Muscle of back (tissue), 13 donors: ENCODE results near the gene MT1X. TPM values are rescaled to one million over a fixed set of nuclear protein-coding genes. Genes with fewer than 3 reads are reported as not detected.
A peak's percentile ranks its signal among the peaks of the same experiment; 100 is the strongest.

ENCODE experiments used
- DNase-seq, 3 donors: peaks; one replicate each; pipeline versions ENCODE4 v3.0.0 to v3.0.0-alpha.2; 2013
- long read RNA-seq, 9 donors: transcript quantifications; one replicate each; lab custom pipeline, GENCODE V29; 2026
- polyA plus RNA-seq, 10 donors: library from polyadenylated mRNA; unstranded; fragments of 120-200 nt; gene quantifications; one replicate each; pipeline ENCODE4 v1.2.1, GENCODE V29; 2013; ENCODE audit not compliant: insufficient read length in 10 of 10

MT1X gene
- 10 to 100 TPM in 6 of 10 donors, 1 to 10 TPM in 4; 7.2 to 20.2 (median 12.2) TPM for polyA plus RNA-seq
- long read RNA-seq, donor 1, transcript MT1X-201 (3 exons, 450 nt) = major isoform, 5 of 6 reads
- long read RNA-seq, donor 1, partial matches to known transcripts = 0 of 6 reads
- long read RNA-seq, donor 1, other reads (novel, unspliced or antisense) = 0 of 6 reads
- long read RNA-seq, donor 2, partial matches to known transcripts = 0 of 5 reads
- long read RNA-seq, donor 2, other reads (novel, unspliced or antisense) = 0 of 5 reads
- long read RNA-seq, donor 3 = 0 reads
- long read RNA-seq, donor 4, transcript MT1X-201 (3 exons, 450 nt) = major isoform, 13 of 15 reads
- long read RNA-seq, donor 4, partial matches to known transcripts = 0 of 15 reads
- long read RNA-seq, donor 4, other reads (novel, unspliced or antisense) = 0 of 15 reads
- long read RNA-seq, donor 5, transcript MT1X-201 (3 exons, 450 nt) = major isoform, 13 of 13 reads
- long read RNA-seq, donor 5, partial matches to known transcripts = 0 of 13 reads
- long read RNA-seq, donor 5, other reads (novel, unspliced or antisense) = 0 of 13 reads
- long read RNA-seq, donor 6, transcript MT1X-201 (3 exons, 450 nt) = major isoform, 7 of 7 reads
- long read RNA-seq, donor 6, partial matches to known transcripts = 0 of 7 reads
- long read RNA-seq, donor 6, other reads (novel, unspliced or antisense) = 0 of 7 reads
- long read RNA-seq, donor 7, partial matches to known transcripts = 0 of 6 reads
- long read RNA-seq, donor 7, other reads (novel, unspliced or antisense) = 0 of 6 reads
- long read RNA-seq, donor 8, partial matches to known transcripts = 0 of 6 reads
- long read RNA-seq, donor 8, other reads (novel, unspliced or antisense) = 0 of 6 reads
- long read RNA-seq, donor 9, partial matches to known transcripts = 0 of 2 reads
- long read RNA-seq, donor 9, other reads (novel, unspliced or antisense) = 0 of 2 reads

GRCh38 chr16:56681939-56682702, at the start of gene MT1X:
MT1X (plus strand) TSS chr16:56682470; CDS start chr16:56682541, 71 bp downstream.
- peak; percentile 89 to 94 (median 89) for DNase-seq

DNA sequence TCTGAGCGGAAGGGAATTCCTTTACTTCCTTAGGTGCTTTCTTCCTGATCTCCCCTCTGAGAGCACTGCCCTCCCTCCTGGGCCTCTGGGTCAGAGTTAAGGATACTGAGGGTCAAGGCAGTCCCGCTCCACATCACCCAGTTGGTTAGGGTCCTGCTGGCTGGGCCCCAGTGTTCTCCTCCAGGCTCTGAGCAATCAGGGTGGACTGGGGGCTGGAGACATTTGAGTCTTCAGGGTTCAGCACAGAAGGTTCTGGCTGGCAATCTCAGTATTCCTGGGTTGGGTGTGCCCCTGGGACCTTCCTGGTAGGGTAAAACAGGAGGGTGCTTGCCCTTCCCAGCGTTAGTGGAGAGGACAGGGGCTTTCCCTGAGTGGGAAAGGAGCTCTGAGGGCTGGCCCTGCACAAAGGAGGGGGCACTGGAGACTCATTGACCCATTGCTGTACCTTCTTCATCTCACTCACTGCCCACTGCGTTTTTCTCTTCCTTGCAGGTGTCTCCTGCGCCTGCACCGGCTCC, 49.4 kb upstream of the MT1X start:
- no peak for DNase-seq

DNA sequence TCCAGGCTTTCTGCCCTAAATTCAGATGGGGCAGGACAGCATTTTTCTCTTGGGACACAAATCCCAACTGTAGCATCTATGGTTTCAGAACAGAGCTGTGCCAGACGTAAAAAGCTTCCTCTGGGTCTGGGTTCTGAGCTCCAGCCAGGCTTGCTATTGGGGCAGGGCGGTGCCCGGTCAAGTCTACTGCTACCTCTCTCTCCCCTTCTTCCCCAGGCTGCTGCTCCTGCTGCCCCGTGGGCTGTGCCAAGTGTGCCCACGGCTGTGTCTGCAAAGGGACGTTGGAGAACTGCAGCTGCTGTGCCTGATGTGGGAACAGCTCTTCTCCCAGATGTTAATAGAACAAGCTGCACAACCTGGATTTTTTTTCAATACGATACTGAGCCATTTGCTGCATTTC, 48.7 kb upstream of the MT1X start:
- DNase-seq = no peak

GRCh38 chr16:56634715-56635440, 47.4 kb upstream of the MT1X start:
- DNase-seq = no peak

GRCh38 chr16:56635441-56635967, 46.8 kb upstream of the MT1X start:
- no peak for DNase-seq

- DNase-seq = no peak
These were observed 45.5 kb upstream of the MT1X start for GRCh38 chr16:56636616-56637413.

GRCh38 chr16:56637814-56638750, 44.2 kb upstream of the MT1X start, which contains the start of gene MT1A:
MT1A (plus strand) TSS chr16:56638666; CDS start chr16:56638739, 73 bp downstream.
- peak in 2 of 3 donors; percentile 47 to 64 for DNase-seq

- DNase-seq = no peak
These were observed 43.2 kb upstream of the MT1X start for GRCh38 chr16:56639045-56639444.

- DNase-seq = no peak
These were observed 42.2 kb upstream of the MT1X start for GRCh38 chr16:56640076-56640475.

DNA sequence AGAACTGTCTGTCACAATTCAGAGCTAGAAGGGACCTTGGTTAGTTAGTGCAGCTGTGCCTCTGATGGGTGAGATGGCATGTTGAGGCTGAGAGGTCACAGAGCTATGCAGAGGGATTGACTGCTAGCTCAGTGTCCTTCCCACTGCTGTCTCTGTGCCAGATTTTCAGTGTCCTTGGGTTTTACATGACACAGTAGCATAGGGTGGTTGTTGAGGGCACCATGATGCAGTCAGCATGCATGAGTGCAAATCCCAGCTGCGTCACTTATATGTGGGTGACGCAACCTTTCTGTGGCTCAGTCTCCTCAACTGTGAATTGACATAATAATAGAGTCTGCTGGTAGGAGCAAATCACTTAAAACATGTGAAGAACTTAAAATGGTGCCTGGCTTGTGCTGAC, 41.1 kb upstream of the MT1X start:
- no peak for DNase-seq

- DNase-seq = peak in 1 of 3 donors; percentile 28
These were observed 39.0 kb upstream of the MT1X start for GRCh38 chr16:56643080-56643778.

DNA sequence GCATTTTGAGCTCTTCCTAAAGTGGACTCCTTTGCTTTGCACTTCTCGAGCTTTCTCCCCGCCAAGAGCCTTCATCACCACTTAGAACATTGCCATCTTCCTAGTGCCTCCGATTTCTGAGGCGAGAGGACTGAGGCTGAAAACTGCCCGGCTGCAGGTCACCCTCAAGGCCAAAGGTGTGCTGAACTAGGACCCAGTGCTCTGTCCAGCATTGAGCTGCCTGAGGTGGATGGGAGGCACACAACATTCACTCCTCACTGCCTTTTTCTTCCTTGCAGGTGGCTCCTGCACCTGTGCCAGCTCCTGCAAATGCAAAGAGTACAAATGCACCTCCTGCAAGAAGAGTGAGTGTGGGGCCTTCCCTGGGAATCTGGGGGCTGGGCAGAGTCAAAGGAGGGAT, 38.4 kb upstream of the MT1X start:
- DNase-seq = no peak

- no peak for DNase-seq
These were observed 37.0 kb upstream of the MT1X start for GRCh38 chr16:56645311-56645710.

GRCh38 chr16:56645838-56646237, 36.4 kb upstream of the MT1X start:
- DNase-seq = no peak

GRCh38 chr16:56647641-56648431, 34.4 kb upstream of the MT1X start:
- DNase-seq = no peak

- DNase-seq = no peak
These were observed 33.0 kb upstream of the MT1X start for GRCh38 chr16:56649271-56649670.

- DNase-seq = no peak
These were observed 32.5 kb upstream of the MT1X start for GRCh38 chr16:56649820-56650219.
